Measurements from ENCODE around the gene VSTM2B. TPM values are rescaled to one million over a fixed set of nuclear protein-coding genes. Genes with fewer than 3 reads are reported as not detected.

The VSTM2B gene
- total and polyA plus RNA-seq, 2 donors from 2014 or later, result not detected

DNA sequence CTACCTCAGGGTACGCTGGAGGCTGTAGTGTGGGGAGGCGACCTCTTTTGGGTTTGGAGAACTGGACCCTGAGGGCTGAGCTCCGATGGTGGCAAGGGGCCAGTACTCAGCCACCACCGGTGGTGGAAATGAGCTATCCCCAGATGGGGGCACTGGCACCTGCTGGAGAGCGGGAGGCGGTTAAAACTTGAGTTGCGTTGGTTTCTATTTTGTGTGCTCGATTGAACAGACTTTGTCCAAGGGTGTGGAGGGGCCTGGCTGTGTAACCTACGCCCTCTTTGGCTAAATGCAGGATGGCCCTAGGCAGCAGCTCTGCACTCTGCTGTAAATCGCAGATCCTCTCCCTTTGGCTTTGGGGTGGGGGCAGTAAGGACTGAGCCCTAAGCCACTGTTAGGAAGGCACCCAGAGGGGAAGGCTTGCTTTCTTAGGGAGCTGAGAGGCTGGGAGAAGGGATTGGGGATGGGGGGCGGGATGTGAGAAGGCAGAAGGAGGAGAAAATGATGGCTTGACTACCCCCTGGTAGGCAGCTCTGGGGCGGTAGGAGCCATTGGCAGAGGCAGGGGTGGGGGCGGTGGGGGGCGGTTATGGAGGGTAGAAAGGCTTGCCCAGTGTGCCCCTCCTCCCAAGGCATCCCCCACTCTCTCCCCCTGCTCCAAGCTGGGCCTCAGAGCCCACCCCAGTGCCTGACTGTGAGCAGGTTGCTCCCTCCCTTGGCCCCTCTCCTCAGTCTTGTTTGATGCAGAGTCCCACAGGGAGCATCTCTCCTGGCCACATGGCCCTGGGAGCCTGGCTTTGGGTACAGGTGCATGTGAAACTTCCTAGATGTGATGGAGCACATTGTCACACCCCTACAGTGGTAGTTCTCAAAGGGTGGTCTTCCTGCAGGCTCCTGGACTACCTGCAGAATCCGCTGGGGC, 5.0 kb downstream of the VSTM2B start:
- no peak overlapping the region for H3K9ac ChIP-seq (ENCODE audit: low read length in 3 of 3)
- H3K36me3 ChIP-seq (ENCODE audit: control insufficient read depth in 2 of 3, insufficient read depth in 3 of 3, low read length in 3 of 3), result no peaks in the 10 kb centered on the region
- DNase-seq, result peak in 2 of 5 donors; percentile 14 to 24
- no peaks in the 10 kb centered on the region for H3K9me3 ChIP-seq (ENCODE audit: control insufficient read depth in 2 of 3, insufficient read depth in 1 of 3, low read length in 3 of 3)
- FAIRE-seq, result no peak
- H3K27ac ChIP-seq (ENCODE audit: low read depth in 2 of 2, low read length in 2 of 2), result no peak overlapping the region
- no peaks in the 10 kb centered on the region for H3K4me1 ChIP-seq (ENCODE audit: control insufficient read depth in 2 of 3, insufficient read depth in 2 of 3, low read depth in 1 of 3, low read length in 3 of 3)
- H3K27me3 ChIP-seq (ENCODE audit: control insufficient read depth, insufficient read depth, low read length), result peaks cover 26% of the 10 kb centered on the region
- TF ChIP-seq, protein P1, sequence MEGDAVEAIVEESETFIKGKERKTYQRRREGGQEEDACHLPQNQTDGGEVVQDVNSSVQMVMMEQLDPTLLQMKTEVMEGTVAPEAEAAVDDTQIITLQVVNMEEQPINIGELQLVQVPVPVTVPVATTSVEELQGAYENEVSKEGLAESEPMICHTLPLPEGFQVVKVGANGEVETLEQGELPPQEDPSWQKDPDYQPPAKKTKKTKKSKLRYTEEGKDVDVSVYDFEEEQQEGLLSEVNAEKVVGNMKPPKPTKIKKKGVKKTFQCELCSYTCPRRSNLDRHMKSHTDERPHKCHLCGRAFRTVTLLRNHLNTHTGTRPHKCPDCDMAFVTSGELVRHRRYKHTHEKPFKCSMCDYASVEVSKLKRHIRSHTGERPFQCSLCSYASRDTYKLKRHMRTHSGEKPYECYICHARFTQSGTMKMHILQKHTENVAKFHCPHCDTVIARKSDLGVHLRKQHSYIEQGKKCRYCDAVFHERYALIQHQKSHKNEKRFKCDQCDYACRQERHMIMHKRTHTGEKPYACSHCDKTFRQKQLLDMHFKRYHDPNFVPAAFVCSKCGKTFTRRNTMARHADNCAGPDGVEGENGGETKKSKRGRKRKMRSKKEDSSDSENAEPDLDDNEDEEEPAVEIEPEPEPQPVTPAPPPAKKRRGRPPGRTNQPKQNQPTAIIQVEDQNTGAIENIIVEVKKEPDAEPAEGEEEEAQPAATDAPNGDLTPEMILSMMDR (IDR thresholded peaks at IDR 0.05; ENCODE audit: borderline replicate concordance, extremely low read depth, insufficient read depth), result no peak
- H3K4me3 ChIP-seq (ENCODE audit: low read length in 3 of 3), result no peak overlapping the region
- intact Hi-C loops (cut with DNase I), result no loop called here

DNA sequence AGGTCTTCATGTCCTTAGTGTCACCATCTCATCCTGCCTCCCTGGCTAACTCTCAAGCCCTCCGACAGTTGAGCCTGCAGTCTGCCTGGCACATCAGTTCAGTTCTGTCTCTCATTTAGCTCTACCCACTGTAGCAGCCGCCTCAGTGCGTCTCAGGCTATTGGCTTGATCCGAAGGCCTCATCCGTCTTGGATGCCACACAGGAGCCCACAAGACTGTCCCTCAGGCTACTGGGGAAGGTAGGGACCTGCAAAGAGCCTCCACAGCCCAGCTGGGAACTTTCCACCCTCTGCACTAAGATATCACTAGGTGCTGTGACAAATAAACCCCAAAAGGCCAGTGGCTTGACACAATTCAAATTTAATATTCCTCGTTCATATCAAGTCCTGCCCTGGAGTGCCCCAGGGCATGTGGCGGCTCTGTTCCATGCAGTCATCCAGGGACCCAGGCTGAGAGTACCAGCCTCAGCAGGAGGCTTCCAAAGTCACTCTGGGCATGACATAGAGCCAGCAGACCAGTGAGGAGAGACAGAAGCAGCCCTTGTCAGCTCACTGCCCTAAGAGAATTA, 5.7 kb downstream of the VSTM2B start:
- FAIRE-seq, result no peak

DNA sequence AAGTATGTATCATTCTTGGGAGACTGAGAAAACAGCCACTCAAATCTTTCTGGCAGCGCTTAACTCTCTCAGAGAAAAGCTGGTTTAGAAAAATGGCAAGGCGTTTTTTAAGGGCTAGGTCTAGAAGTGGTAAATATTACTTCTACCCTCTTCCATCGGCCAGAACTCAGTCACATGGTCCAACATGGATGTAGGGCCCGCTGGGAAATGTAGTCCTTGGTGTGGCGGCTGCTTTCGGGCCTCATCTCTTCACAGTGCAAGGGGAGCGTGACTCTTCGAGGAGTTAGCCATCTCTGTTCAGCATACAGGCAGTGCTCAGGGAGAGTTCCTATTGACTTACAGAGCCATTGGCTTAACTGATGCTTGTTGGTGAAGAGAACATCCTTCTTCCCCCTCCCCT, 6.3 kb downstream of the VSTM2B start:
- peak in 1 of 5 donors; percentile 9 for DNase-seq
- Histone ChIP-seq H3K9me3 (ENCODE audit: control insufficient read depth in 2 of 3, insufficient read depth in 1 of 3, low read length in 3 of 3) (no peaks in the 10 kb centered on the region), H3K9ac (ENCODE audit: low read length in 3 of 3) (no peak overlapping the region), H3K4me1 (ENCODE audit: control insufficient read depth in 2 of 3, insufficient read depth in 2 of 3, low read depth in 1 of 3, low read length in 3 of 3) (no peaks in the 10 kb centered on the region), H3K4me3 (ENCODE audit: low read length in 3 of 3) (no peak overlapping the region), H3K27ac (ENCODE audit: low read depth in 2 of 2, low read length in 2 of 2) (no peak overlapping the region), H3K27me3 (ENCODE audit: control insufficient read depth, insufficient read depth, low read length) (peaks cover 26% of the 10 kb centered on the region), H3K36me3 (ENCODE audit: control insufficient read depth in 2 of 3, insufficient read depth in 3 of 3, low read length in 3 of 3) (no peaks in the 10 kb centered on the region)
- FAIRE-seq, result no peak
- TF ChIP-seq, protein P1 (IDR thresholded peaks at IDR 0.05; ENCODE audit: borderline replicate concordance, extremely low read depth, insufficient read depth), result no peak
- intact Hi-C loops (cut with DNase I), result no loop called here

More for the DNA sequence above, 5.7 kb downstream of the VSTM2B start:
- H3K27ac ChIP-seq (ENCODE audit: low read depth in 2 of 2, low read length in 2 of 2), result no peak overlapping the region
- H3K9ac ChIP-seq (ENCODE audit: low read length in 3 of 3), result no peak overlapping the region
- H3K4me1 ChIP-seq (ENCODE audit: control insufficient read depth in 2 of 3, insufficient read depth in 2 of 3, low read depth in 1 of 3, low read length in 3 of 3), result no peaks in the 10 kb centered on the region
- H3K27me3 ChIP-seq (ENCODE audit: control insufficient read depth, insufficient read depth, low read length), result peaks cover 26% of the 10 kb centered on the region
- H3K4me3 ChIP-seq (ENCODE audit: low read length in 3 of 3), result no peak overlapping the region
- no peaks in the 10 kb centered on the region for H3K36me3 ChIP-seq (ENCODE audit: control insufficient read depth in 2 of 3, insufficient read depth in 3 of 3, low read length in 3 of 3)
- TF ChIP-seq, protein P1 (IDR thresholded peaks at IDR 0.05; ENCODE audit: borderline replicate concordance, extremely low read depth, insufficient read depth), result no peak
- no peaks in the 10 kb centered on the region for H3K9me3 ChIP-seq (ENCODE audit: control insufficient read depth in 2 of 3, insufficient read depth in 1 of 3, low read length in 3 of 3)
- intact Hi-C loops (cut with DNase I), result no loop called here
- DNase-seq, result peak in 1 of 5 donors; percentile 59
